Kidney glomerular epithelial cell (primary cell): ENCODE data around the gene HBE1.

Source experiments
- DNase-seq: peaks from one replicate; lab custom pipeline; 2025; lab: John Stamatoyannopoulos, UW

Gene HBE1

DNA sequence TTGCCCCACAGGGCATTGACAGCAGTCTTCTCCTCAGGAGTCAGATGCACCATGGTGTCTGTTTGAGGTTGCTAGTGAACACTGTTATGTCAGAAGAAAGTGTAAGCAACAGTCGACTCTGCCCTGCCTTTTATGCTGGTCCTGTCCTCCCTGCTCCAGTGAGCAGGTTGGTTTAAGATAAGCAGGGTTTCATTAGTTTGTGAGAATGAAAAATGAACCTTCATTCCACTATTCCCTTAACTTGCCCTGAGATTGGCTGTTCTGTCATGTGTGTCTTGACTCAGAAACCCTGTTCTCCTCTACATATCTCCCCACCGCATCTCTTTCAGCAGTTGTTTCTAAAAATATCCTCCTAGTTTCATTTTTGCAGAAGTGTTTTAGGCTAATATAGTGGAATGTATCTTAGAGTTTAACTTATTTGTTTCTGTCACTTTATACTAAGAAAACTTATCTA lies 35.3 kb downstream of the HBE1 start, which contains the start of gene HBD:
HBD (minus strand) TSS at position 103 of the 454 bp plus-strand sequence; CDS start at position 53, 50 bp downstream.
- DNase-seq, result peak; percentile 22

DNA sequence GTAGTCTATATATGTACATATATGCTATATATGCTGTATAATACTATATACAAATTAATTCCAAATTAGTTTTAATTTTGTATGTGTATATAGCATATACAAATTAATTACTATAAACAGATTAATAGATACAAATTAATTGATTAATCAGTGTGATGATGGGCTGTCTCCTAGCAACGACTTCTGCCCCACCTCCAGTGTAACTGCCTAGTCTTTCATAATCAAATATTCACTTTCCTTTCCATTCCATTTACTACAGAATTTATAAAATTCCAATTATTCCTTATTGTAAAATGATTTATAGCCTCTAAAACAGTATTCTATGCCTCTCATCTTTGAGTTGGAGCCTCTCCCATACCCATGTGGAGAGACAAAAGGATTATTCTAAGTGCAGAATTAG lies 36.4 kb downstream of the HBE1 start:
- no peak for DNase-seq

DNA sequence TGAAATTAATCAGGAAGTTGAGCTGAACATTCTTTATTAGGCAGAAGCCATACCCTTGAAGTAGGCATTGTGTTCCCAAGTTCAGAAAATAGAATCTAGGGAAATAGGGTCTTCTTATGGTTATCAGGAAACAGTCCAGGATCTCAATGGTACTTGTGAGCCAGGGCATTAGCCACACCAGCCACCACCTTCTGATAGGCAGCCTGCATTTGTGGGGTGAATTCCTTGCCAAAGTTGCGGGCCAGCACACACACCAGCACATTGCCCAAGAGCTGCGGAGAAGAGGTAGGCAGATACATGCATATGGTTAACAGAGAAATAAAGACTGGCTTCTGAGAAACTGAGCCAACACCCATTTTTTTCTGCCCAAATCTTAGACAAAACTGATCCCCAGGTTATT lies 36.9 kb downstream of the HBE1 start:
- no peak for DNase-seq

DNA sequence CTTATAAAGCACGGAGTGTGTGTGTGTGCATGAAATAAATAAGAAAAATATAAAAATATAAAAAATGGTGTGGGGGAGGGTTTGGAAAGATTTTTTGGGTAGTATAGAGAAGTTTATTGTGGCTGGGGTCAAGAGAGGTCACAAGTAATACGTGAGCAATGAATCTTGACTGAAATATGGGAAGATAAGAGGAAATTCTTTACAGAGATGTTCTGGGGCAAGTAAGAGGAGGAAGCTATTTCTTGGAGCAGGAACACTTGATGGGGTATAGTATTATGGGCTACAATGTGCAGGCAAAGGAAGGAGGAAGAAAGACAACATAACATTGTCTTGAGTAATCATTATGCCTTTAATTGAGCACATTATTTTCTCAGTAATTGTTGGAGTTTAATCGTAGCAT lies 37.6 kb downstream of the HBE1 start:
- no peak for DNase-seq

DNA sequence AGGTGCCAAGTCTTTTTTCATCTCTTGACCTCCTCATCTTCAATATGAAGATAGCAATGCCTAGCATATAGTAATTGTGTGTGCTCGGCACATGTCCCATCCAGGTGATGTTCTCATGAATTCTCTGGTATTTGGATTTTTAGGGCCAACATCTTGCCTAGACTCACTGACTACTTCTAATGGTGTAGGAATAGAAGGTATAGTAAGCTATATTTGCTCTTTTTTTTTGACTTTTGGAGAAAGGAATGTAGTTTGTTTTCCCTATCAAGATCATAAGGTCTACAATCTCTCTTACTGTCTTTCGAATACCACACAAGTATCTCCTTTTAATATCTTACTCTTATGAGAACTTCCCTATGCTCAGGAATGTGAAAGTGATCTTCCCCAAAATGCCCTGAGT lies 38.6 kb downstream of the HBE1 start:
- no peak for DNase-seq

DNA sequence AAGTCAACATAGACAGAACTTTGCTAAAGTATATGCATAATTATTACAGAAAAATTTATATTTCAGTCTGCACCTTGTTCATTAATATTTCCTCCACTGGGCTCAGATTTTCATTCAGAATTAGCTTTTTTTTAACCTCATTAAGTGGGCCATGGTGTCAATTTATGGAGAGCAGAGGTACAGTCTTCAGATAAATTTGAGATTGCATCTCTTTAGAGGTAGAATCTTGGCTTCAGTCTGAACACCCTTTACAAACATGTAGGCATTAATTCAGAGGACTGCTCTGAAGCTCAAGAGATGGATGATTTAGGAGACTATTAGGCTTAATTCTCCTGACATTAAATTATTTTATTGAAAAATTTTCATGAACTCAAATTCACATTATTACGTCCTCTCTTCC lies 39.5 kb downstream of the HBE1 start:
- DNase-seq, result no peak

DNA sequence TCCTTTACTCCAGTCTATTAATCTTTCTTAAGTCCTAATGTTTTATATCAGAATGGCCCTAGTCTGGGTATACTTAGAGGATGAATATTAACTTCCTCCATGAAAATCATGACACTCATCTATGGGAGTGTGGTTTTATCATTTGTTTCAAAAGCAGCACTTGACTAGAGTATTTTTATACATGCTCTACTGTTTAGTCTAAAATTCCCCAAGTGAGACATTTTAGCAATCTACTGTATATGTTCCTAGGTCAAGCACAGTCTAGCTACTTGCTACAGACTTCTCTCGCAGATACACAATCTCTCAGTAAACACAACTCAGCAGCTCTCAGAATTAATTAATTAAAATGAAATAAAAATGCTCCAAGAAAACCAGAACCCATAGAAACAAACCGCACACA lies 39.9 kb downstream of the HBE1 start:
- no peak for DNase-seq

DNA sequence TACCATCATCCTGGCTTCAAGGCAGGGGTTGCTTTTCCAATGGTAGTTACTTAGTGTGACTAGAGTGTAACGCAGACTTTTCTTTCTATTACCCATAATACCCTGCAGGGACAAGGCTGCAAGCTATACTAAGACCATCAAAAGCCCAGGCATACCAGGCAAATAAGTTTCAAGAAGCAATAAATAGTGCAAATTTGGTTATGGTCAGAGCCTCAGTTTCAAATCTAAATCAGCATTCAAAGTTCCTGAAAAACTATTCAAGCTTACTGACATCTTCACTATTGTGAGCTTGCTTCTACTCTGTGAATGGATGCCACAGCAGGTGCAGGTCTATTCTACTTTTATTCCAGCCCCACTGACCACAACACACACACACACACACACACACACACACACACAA lies 40.4 kb downstream of the HBE1 start:
- no peak for DNase-seq

DNA sequence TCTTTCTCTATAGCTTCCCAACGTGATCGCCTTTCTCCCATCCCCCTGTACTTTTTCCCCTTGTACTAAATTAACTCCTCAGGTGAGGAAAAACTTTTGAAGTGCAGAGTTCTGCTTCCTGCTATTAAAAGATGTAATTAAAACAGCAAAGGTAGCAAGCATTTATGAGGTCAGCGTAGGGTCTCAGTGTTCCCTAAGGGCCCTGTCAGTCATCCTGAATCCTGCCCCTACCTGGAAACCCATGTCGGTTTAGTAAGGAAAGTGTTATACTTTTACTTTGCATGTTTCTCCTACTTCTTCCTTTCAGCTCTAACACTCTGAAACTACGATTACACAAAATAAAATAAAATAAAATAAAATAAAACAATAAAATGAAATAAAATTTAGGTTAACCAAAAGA lies 41.6 kb downstream of the HBE1 start:
- DNase-seq, result no peak

DNA sequence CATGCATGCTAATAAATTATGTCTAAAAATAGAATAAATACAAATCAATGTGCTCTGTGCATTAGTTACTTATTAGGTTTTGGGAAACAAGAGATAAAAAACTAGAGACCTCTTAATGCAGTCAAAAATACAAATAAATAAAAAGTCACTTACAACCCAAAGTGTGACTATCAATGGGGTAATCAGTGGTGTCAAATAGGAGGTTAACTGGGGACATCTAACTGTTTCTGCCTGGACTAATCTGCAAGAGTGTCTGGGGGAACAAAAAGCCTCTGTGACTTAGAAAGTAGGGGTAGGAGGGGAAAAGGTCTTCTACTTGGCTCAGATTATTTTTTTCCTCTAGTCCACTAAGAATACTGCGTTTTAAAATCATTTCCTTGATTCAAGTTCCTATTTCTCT lies 42.1 kb downstream of the HBE1 start:
- no peak for DNase-seq

DNA sequence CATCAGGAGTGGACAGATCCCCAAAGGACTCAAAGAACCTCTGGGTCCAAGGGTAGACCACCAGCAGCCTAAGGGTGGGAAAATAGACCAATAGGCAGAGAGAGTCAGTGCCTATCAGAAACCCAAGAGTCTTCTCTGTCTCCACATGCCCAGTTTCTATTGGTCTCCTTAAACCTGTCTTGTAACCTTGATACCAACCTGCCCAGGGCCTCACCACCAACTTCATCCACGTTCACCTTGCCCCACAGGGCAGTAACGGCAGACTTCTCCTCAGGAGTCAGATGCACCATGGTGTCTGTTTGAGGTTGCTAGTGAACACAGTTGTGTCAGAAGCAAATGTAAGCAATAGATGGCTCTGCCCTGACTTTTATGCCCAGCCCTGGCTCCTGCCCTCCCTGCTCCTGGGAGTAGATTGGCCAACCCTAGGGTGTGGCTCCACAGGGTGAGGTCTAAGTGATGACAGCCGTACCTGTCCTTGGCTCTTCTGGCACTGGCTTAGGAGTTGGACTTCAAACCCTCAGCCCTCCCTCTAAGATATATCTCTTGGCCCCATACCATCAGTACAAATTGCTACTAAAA lies 42.9 kb downstream of the HBE1 start, which contains the start of gene HBB:
HBB (minus strand) TSS at position 340 of the 579 bp plus-strand sequence; CDS start at position 290, 50 bp downstream.
- DNase-seq, result no peak

DNA sequence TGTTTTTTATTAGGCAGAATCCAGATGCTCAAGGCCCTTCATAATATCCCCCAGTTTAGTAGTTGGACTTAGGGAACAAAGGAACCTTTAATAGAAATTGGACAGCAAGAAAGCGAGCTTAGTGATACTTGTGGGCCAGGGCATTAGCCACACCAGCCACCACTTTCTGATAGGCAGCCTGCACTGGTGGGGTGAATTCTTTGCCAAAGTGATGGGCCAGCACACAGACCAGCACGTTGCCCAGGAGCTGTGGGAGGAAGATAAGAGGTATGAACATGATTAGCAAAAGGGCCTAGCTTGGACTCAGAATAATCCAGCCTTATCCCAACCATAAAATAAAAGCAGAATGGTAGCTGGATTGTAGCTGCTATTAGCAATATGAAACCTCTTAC lies 44.3 kb downstream of the HBE1 start:
- no peak for DNase-seq

DNA sequence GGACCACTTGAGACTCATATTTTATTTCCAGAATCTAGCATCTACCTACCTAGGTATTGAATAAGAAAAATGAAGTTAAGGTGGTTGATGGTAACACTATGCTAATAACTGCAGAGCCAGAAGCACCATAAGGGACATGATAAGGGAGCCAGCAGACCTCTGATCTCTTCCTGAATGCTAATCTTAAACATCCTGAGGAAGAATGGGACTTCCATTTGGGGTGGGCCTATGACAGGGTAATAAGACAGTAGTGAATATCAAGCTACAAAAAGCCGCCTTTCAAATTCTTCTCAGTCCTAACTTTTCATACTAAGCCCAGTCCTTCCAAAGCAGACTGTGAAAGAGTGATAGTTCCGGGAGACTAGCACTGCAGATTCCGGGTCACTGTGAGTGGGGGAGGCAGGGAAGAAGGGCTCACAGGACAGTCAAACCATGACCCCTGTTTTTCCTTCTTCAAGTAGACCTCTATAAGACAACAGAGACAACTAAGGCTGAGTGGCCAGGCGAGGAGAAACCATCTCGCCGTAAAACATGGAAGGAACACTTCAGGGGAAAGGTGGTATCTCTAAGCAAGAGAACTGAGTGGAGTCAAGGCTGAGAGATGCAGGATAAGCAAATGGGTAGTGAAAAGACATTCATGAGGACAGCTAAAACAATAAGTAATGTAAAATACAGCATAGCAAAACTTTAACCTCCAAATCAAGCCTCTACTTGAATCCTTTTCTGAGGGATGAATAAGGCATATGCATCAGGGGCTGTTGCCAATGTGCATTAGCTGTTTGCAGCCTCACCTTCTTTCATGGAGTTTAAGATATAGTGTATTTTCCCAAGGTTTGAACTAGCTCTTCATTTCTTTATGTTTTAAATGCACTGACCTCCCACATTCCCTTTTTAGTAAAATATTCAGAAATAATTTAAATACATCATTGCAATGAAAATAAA lies 44.9 kb downstream of the HBE1 start:
- no peak for DNase-seq

DNA sequence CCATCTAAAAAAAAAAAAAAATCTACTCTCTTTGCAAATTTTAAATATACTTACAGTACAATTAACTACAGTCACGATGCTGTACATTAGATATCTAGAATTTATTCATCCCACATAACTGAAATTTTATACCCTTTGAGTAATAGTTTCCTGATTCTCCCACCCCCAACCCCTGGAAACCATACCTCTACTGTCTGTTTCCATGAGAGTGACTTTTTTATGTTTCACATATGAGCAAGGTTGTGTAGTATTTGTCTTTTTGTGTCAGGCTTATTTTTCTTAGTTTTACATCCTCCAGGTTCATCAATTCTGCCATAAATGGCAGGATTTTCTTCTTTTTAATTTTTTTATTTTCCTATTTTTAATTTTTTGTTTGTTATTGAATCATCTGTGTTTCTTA lies 46.1 kb downstream of the HBE1 start:
- DNase-seq, result no peak

DNA sequence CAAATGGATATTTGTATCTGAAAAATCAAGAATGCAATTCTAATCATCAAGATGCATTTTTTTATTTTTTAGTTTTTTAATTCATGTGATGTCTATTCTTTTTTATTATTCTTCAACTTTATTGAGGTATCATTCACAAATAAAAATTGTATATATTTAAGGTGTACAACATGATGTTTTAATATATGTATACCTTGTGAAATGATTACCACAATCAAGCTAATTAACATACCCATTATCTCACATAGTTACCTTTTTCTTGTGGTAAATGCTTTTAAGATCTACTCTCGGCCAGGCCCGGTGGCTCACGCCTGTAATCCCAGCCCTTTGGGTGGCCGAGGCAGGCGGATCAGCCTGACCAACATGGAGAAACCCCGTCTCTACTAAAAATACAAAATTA lies 46.6 kb downstream of the HBE1 start:
- DNase-seq, result no peak
